AG09319 (cell line): ENCODE measurements around the gene FBXO34.

Source experiments
- DNase-seq: peaks from one replicate; pipeline ENCODE4 v3.0.0-alpha.2; 2010; ENCODE audit warnings: low read depth; ENCODE audit errors: extremely low read depth
- CTCF ChIP-seq: IDR thresholded peaks from 2 replicates; pipeline ENCODE4 v1.5.1; 2011; ENCODE audit warnings: low read depth, mild to moderate bottlenecking, inconsistent platforms, low read length, moderate library complexity

Gene FBXO34

GRCh38 chr14:55372423-55372822, 101.2 kb downstream of the FBXO34 start:
- TF ChIP-seq CTCF = no peak
- no peak for DNase-seq

GRCh38 chr14:55372825-55373224, 101.6 kb downstream of the FBXO34 start:
- DNase-seq = no peak

DNA sequence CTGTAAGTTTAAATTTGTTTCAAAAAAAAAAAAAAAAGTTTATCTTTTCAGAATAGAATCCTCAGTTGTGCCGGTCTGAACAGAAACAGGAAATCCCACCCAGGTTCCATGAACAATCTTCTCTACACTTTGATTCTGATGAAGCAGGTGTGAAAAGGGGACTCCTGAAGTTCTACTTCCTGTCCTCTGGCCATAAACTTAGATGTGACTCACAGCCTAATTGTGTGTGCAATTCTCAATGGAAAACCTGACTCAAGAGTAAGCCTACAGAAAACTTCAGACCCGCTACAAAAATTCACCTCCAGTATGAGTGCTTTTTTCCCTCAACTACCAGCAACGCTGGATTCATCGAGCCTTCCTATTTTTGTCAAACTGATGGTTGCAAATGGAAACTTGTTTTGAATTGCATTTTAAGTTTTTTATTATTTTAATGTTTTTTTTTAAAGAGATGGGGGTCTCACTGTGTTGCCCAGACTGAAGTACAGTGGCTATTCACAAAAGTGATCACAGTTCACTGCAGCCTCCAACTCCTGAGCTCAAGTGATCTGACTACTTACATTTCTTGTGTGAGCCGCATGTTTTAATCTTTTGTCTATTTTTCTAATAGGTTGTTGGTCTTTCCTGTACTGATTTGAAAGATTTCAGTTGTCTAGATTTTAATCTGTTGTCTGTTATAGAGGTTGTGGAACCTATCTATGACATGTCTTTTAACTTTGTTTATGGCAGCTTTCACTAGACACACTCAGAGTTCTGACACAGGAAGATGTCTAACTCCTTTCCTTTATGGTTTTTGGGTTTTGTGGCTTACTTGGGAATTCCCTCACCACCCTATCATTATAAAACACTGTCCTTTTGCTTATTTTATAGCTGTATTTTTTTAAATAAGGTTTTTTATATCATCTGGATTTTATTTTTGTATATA, 102.8 kb downstream of the FBXO34 start:
- no peak for DNase-seq
- TF ChIP-seq CTCF = no peak

More at GRCh38 chr14:55372825-55373224, 101.6 kb downstream of the FBXO34 start:
- TF ChIP-seq CTCF = no peak

DNA sequence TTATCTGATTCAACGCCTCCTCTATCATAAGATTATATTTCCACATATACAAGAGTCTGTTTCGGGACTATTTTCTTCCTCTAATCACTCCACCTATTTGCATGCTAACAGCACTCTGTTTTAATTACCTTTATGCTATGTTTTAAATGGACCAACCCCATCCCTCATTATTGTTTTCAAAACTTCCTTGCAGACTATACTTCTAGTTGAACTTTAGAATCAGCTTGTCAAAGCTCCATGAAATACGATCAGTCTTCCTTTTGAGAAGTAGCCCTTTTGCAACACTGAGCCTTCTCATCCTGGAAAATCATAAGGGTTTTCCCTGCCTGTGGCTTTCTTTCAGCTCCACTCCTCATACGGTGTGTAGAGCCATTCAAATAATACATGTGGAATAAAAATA, 103.5 kb downstream of the FBXO34 start:
- no peak for TF ChIP-seq CTCF
- DNase-seq = no peak

DNA sequence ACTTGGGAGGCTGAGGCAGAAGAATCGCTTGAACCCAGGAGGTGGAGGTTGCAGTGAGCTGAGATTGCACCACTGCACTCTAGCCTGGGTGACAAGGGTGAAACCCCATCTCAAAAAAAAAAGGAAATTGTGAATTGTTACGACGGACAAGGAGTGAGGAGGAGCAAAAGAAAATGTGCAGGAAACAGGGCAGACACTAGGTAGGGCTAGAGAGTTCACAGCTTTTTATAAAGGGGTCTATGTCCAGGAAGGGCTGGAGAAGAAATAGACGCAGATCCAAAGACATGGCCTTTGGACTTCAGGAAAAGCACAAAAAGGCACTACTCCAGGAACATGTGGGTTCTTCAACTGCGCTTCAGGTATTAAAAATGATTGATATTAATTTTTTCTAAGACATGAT, 106.0 kb downstream of the FBXO34 start:
- no peak for DNase-seq
- no peak for TF ChIP-seq CTCF

- DNase-seq = no peak
- TF ChIP-seq CTCF = no peak
These were observed 109.8 kb downstream of the FBXO34 start for GRCh38 chr14:55381040-55381439.

DNA sequence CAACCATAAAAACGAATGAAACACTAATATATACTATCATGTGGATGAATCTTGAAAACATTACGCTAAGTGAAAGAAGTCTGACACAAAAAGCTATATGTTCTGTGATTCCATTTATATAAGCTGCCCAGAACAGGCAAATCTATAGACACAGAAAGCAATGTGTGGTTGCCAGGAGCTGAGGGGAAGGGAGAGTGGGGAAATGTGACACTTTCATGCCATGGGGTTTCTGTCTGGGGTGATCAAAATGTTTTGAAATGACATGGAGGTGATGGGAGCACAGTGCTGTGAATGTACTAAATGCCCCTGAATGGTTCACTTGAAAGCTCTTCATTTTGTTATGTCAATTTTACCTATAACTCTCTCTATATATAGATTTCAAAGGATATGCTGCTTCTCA, 110.3 kb downstream of the FBXO34 start:
- no peak for TF ChIP-seq CTCF
- no peak for DNase-seq
